Measurements from ENCODE around the gene KCNT2.

Gene KCNT2

DNA sequence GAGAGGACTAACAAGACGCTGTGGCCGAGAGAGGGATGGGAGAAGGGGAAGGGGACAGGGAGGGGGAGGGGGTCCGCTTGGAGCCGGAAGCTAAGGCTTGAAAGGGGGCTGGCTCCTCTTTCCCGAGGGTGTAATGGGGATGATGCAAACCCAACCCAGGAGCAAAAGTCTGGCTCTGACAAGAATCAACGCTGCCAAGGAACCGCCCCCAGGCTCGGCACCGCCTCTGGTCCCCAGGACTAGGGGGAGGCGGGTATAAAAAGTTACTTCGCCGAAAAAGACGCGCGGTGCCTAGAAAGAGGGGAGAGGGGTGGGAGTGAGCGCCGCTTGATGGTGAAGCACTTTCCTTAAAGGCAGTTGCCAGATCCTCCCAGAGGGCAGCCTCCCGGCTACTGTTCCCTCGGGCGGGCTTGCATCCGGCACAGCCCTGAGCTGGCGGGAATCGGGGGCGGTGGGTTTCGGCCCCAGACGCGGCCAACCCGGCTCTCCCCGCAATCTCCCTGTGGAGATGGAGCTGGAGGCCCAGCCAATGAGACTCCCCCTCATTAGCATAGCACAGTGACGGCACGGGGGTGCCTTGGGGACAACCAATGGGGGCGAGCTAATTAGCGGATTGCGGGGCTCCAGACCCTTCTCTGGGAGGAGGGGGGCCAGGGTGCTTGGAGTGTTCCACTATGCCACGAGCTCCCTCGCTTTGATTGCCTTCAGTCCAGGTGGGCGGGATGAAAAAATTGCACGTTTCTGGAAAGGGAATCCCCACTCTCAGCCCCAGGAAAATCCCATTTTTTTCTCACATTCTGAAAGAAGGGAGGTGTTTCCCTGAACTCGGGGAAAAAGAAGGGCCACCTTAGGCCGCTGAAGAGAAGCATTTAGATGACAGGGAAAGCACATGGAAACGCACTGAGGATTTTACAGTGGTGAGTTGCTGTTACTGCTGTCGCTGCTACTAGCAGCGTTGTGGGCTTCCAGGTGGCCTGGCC lies at the start of gene KCNT2:
Gene KCNT2, minus strand, starts transcription at position 51 of the 980 bp plus-strand sequence. CDS start 131 bp downstream, outside the sequence.
- TF ChIP-seq, protein P1, sequence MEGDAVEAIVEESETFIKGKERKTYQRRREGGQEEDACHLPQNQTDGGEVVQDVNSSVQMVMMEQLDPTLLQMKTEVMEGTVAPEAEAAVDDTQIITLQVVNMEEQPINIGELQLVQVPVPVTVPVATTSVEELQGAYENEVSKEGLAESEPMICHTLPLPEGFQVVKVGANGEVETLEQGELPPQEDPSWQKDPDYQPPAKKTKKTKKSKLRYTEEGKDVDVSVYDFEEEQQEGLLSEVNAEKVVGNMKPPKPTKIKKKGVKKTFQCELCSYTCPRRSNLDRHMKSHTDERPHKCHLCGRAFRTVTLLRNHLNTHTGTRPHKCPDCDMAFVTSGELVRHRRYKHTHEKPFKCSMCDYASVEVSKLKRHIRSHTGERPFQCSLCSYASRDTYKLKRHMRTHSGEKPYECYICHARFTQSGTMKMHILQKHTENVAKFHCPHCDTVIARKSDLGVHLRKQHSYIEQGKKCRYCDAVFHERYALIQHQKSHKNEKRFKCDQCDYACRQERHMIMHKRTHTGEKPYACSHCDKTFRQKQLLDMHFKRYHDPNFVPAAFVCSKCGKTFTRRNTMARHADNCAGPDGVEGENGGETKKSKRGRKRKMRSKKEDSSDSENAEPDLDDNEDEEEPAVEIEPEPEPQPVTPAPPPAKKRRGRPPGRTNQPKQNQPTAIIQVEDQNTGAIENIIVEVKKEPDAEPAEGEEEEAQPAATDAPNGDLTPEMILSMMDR (IDR thresholded peaks at IDR 0.05; ENCODE audit: low read depth, low read length): no peak
- H3K4me3 ChIP-seq (ENCODE audit: low read depth, low read length): peak within 1 kb of the TSS; percentile 60

DNA sequence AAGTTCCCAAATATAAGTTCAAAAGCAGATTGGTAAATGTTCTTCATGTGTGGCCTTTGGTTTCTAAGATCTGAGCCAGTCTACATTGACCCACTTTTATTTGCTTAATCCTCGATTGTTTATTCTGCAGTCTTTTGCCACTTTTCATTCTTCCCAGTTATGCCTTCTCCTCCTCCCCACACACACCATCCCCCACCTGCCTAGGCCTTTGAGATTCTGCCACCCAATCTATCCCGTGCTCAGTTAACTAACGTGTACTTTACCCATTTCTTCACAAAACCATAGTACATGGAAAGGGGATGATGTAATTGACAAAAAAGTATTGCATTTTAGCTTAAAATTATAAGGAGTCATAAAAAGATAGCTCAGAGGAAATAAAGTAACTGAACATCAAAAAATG lies 47.3 kb upstream of the KCNT2 start:
- H3K4me3 ChIP-seq (ENCODE audit: low read depth, low read length): no peak overlapping the region
- TF ChIP-seq, protein P1 (IDR thresholded peaks at IDR 0.05; ENCODE audit: low read depth, low read length): no peak

DNA sequence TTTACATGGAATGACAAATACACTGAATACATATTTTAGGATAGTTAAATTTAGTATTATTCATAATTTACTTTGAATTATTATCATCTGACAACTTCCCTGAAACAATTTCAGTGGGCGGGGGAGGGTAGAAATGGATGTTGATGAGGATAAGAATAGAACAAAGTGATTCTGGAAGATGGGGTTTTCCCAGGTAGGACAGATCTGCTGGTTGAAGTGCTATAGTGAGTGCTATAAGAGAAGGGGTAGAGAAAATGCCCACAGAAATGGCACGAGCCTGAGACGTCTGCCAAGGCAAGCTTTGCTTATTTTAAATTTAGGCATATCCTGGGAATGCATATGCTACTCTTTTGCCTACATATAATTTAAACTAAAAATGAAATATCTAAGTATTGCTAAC lies 46.8 kb upstream of the KCNT2 start:
- H3K4me3 ChIP-seq (ENCODE audit: low read depth, low read length): no peak overlapping the region
- TF ChIP-seq, protein P1 (IDR thresholded peaks at IDR 0.05; ENCODE audit: low read depth, low read length): no peak

DNA sequence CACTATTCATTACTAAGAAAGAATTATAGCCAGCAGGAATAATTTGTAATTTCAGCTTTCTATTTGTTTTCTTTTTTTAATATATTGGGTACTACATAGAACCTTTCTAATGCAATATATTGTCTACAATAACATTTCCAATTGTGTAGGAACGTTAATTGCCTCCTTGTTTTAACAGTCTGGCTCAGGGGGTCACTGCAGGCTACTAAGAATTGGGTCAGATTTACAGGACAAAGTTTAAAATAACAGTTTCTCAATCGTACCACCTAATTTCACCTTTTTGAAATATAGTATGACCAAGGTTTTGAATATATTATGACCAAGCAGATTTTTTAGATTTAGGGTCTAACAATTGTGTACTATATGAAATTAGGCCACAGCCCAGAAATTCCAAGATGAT lies 46.0 kb upstream of the KCNT2 start:
- H3K4me3 ChIP-seq (ENCODE audit: low read depth, low read length): no peak overlapping the region
- TF ChIP-seq, protein P1 (IDR thresholded peaks at IDR 0.05; ENCODE audit: low read depth, low read length): no peak

DNA sequence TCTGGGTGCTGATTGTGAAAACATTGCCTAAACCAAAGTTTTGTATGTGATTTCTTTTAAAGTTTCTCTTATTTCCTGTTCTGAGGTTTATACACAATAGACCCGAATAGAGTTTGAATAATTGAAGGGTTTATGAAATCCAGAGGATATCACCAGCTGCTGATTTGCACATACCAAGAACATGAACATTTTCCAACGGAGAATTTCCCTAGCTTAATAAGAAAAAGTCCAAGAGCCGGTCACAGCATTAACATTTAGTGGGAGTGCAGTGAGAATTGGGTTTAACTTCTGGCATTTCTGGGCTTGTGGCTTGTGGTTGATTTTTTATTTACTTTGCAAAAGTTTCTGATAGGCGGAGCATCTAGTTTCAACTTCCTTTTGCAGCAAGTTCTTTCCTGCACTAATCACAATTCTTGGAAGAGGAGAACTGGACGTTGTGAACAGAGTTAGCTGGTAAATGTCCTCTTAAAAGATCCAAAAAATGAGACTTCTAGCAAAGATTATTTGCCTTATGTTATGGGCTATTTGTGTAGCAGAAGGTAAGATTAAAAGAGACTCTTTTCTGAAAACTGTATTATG lies 43.5 kb upstream of the KCNT2 start, which contains the start of gene CFH:
Gene CFH, plus strand, starts transcription at position 407 of the 579 bp plus-strand sequence. Its CDS starts 75 bp downstream, at position 482.
- TF ChIP-seq, protein P1 (IDR thresholded peaks at IDR 0.05; ENCODE audit: low read depth, low read length): no peak
- H3K4me3 ChIP-seq (ENCODE audit: low read depth, low read length): peak within 1 kb of the TSS; percentile 44

DNA sequence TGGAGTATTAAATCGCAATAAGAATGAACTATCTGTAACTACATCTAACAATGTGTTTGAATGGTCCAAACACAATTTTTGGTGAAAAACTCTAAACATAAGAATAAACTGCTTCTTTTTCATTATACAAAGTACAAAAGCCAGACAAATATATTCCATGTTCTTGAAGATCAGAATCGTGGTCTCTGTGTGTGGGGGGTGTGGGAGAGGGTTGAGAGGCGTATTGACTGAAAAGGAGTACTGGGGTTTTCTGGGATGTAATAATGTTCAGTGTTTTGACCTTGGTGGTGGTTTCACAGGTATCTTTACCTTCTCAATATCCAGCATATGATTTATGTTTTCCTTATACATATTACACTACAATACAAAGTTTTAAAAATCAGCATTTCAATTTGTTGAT lies 42.8 kb upstream of the KCNT2 start:
- peak overlapping the region; percentile 44 for H3K4me3 ChIP-seq (ENCODE audit: low read depth, low read length)
- TF ChIP-seq, protein P1 (IDR thresholded peaks at IDR 0.05; ENCODE audit: low read depth, low read length): no peak

DNA sequence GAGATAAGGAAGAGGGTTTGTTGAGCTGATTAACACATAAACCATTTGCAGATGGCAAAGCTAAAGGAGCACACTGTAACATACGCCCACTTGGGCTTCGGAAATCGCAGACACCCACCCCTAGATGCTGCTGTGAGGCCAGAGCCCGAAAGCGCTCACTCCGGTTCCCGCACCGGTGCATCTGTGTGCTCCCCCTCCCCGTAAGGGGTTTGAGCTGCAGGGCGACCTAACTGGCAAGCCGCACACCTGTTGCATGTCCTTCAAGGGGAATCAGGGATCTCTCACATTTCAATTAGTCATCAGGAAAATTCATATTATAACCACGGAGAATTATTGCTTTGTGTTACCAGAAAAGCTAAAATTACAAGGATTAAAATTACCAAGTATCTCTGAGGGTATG lies 42.2 kb upstream of the KCNT2 start:
- TF ChIP-seq, protein P1 (IDR thresholded peaks at IDR 0.05; ENCODE audit: low read depth, low read length): no peak

More for the DNA sequence above, 42.2 kb upstream of the KCNT2 start:
- no peak overlapping the region for H3K4me3 ChIP-seq (ENCODE audit: low read depth, low read length)
